ENCODE data around the gene MIA2. TPM values are rescaled to one million over a fixed set of nuclear protein-coding genes. Genes with fewer than 3 reads are reported as not detected.

MIA2 gene, protein sequence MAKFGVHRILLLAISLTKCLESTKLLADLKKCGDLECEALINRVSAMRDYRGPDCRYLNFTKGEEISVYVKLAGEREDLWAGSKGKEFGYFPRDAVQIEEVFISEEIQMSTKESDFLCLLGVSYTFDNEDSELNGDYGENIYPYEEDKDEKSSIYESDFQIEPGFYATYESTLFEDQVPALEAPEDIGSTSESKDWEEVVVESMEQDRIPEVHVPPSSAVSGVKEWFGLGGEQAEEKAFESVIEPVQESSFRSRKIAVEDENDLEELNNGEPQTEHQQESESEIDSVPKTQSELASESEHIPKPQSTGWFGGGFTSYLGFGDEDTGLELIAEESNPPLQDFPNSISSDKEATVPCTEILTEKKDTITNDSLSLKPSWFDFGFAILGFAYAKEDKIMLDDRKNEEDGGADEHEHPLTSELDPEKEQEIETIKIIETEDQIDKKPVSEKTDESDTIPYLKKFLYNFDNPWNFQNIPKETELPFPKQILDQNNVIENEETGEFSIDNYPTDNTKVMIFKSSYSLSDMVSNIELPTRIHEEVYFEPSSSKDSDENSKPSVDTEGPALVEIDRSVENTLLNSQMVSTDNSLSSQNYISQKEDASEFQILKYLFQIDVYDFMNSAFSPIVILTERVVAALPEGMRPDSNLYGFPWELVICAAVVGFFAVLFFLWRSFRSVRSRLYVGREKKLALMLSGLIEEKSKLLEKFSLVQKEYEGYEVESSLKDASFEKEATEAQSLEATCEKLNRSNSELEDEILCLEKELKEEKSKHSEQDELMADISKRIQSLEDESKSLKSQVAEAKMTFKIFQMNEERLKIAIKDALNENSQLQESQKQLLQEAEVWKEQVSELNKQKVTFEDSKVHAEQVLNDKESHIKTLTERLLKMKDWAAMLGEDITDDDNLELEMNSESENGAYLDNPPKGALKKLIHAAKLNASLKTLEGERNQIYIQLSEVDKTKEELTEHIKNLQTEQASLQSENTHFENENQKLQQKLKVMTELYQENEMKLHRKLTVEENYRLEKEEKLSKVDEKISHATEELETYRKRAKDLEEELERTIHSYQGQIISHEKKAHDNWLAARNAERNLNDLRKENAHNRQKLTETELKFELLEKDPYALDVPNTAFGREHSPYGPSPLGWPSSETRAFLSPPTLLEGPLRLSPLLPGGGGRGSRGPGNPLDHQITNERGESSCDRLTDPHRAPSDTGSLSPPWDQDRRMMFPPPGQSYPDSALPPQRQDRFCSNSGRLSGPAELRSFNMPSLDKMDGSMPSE (N-terminal part only)
- 24.7 TPM for total RNA-seq
- long read RNA-seq, partial matches to known transcripts, result 1 of 21 reads
- long read RNA-seq, other reads (novel, unspliced or antisense), result 20 of 21 reads

DNA sequence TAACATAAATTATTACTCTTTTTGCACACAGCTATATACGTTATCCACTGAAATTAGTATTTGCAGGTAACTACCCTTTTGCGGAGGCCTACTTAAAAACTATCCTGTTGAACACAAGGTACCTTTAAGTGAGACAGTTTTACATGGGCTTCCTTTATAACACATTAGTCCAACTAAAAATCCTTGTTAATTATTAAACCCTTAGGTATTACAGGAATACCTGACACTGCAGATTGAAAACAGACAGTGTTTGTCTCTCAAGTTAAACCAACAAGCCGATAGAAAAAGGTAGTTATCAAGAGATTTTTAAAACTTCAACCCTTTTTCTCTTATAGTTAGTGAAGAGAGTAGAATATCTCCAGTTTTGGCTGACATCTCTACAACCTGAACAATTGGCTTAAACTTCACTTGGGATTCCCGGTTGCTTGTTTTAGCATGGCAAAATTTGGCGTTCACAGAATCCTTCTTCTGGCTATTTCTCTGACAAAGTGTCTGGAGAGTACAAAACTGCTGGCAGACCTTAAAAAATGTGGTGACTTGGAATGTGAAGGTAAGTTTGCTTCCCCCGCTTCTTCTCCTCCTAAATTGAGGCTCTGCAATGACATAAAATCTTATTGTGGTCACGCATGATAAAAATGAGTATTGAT lies at the start of gene MIA2:
TSS of gene MIA2 (plus strand) at position 236 of the 647 bp plus-strand sequence. CDS start at position 436, 200 bp downstream.
- no peaks in the 10 kb centered on the region for H3K4me1 ChIP-seq
- H3K27me3 ChIP-seq (ENCODE audit: low read depth), result no peaks in the 10 kb centered on the region
- intact Hi-C loops (cut with micrococcal nuclease), result no loop called here
- H3K27ac ChIP-seq (replicated peaks), result no peak within 1 kb of the TSS
- TF ChIP-seq, protein P1, sequence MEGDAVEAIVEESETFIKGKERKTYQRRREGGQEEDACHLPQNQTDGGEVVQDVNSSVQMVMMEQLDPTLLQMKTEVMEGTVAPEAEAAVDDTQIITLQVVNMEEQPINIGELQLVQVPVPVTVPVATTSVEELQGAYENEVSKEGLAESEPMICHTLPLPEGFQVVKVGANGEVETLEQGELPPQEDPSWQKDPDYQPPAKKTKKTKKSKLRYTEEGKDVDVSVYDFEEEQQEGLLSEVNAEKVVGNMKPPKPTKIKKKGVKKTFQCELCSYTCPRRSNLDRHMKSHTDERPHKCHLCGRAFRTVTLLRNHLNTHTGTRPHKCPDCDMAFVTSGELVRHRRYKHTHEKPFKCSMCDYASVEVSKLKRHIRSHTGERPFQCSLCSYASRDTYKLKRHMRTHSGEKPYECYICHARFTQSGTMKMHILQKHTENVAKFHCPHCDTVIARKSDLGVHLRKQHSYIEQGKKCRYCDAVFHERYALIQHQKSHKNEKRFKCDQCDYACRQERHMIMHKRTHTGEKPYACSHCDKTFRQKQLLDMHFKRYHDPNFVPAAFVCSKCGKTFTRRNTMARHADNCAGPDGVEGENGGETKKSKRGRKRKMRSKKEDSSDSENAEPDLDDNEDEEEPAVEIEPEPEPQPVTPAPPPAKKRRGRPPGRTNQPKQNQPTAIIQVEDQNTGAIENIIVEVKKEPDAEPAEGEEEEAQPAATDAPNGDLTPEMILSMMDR (IDR thresholded peaks at IDR 0.05; ENCODE audit: borderline replicate concordance), result no peak
- no peaks in the 10 kb centered on the region for H3K36me3 ChIP-seq
- no peaks in the 10 kb centered on the region for H3K9me3 ChIP-seq (replicated peaks)
- DNase-seq, result no peak
- no peak within 1 kb of the TSS for H3K4me3 ChIP-seq

DNA sequence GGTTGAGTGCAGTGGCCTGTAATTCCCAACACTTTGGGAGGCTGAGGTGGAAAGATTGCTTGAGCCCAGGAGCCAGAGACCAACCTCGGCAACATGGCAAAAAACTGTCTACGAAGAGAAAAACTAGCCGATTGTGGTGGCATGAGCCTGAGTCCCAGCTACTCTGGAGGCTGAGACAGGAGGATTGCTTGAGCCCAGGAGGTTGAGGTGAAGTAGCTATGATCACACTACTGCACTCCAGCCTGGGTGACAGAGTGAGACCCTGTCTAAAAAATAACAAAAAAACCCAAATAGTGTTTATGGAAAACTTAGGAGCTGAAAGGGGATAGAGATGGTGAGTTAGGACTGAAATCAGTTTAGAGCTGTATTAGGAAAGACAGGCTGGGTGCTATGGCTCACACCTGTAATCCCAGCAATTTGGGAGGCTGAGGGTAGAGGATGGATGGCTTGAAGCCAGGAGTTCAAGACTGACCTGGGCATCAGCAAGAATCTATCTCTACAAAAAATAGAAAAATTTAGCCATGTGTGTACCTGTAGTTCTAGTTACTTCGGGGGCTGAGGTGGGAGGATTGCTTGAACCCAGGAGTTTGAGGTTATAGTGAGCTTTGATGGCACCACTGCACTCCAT lies 49.0 kb upstream of the MIA2 start:
- H3K4me1 ChIP-seq, result peaks cover 15% of the 10 kb centered on the region
- intact Hi-C loops (cut with micrococcal nuclease), result no loop called here

DNA sequence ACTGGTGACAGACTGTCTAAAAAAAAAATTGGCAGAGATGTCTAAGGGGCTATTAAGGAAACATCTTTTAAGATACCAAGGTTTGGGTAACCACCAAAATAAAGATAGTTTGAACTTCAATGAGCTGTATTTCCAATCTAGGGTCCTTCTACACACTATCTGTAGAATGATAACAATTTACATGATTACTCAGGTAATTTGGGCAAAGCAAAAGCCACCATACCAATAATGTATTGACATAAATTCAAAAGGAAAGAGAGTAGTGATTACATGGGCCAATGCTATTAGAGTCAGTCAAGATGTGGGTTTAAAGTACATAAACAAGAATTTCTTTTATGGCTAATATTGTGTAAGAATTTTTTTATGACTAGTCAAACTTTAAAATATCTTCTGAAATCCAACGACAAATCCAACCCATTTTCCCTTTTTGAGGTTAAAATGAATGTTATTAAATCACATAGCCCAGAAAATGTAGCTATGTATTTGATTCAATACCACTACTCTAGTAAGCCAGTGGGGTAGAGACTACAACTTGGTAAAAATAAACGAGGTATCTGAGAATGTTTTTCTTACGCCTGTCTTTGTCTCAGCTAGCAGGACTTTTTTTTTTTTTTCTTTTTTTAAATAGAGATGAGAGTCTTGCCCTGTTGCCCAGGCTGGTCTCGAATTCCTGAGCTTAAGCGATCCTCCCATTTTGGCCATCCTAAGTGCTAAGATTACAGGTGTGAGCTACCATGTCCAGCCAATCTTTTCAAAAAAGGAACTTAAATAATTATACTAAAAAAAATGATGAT lies 48.3 kb upstream of the MIA2 start:
- peaks cover 9% of the 10 kb centered on the region for H3K4me1 ChIP-seq

More for the DNA sequence above, 49.0 kb upstream of the MIA2 start:
- Histone ChIP-seq H3K27ac (replicated peaks) (no peak overlapping the region), H3K9me3 (replicated peaks) (no peaks in the 10 kb centered on the region), H3K36me3 (peaks cover 61% of the 10 kb centered on the region), H3K27me3 (ENCODE audit: low read depth) (no peaks in the 10 kb centered on the region), H3K4me3 (no peak overlapping the region)
- DNase-seq, result no peak
- TF ChIP-seq, protein P1 (IDR thresholded peaks at IDR 0.05; ENCODE audit: borderline replicate concordance), result no peak

DNA sequence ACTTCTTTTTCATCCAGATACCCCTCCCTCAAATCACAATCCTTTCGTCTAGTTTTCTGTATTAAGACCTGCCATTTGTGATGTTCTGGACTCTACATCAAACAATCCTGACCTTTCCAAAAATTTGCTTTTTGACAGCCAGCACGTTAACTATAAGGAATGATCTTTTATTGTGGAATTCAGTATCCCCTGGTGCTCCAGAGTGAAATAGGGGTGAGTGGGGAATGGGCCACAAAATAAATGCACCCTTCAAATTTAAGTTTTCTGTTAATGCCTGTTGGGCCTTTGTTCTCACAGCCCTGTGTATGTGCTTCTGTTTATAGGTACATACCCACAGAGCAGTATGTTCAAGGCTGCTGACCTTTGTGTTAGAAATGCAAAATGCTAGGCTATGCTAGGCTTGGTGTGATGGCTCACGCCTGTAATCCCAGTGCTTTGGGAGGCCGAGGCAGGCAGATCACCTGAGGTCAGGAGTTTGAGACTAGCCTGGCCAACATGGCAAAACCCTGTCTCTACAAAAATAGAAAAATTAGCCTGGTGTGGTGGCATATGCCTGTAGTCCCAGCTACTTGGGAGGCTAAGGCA lies 46.7 kb upstream of the MIA2 start:
- no peak for DNase-seq
- intact Hi-C loops (cut with micrococcal nuclease), result no loop called here
- H3K9me3 ChIP-seq (replicated peaks), result no peaks in the 10 kb centered on the region
- H3K4me3 ChIP-seq, result no peak overlapping the region
- H3K36me3 ChIP-seq, result peaks cover 38% of the 10 kb centered on the region
- H3K27ac ChIP-seq (replicated peaks), result no peak overlapping the region
- H3K4me1 ChIP-seq, result peaks cover 7% of the 10 kb centered on the region
- H3K27me3 ChIP-seq (ENCODE audit: low read depth), result no peaks in the 10 kb centered on the region
- TF ChIP-seq, protein P1 (IDR thresholded peaks at IDR 0.05; ENCODE audit: borderline replicate concordance), result no peak

More for the DNA sequence above, 48.3 kb upstream of the MIA2 start:
- H3K4me3 ChIP-seq, result no peak overlapping the region
- H3K27me3 ChIP-seq (ENCODE audit: low read depth), result no peaks in the 10 kb centered on the region
- peaks cover 54% of the 10 kb centered on the region for H3K36me3 ChIP-seq
- intact Hi-C loops (cut with micrococcal nuclease), result no loop called here
- H3K27ac ChIP-seq (replicated peaks), result no peak overlapping the region
- TF ChIP-seq, protein P1 (IDR thresholded peaks at IDR 0.05; ENCODE audit: borderline replicate concordance), result no peak
- no peak for DNase-seq
- no peaks in the 10 kb centered on the region for H3K9me3 ChIP-seq (replicated peaks)
